Gastrocnemius medialis (tissue), 4 donors: ENCODE results near the gene SH3RF1.

Experiments
- CTCF ChIP-seq, 5 experiments: fragments of 450-650 bp in 3 of 5; fragments of 200-600 bp in 2 of 5; sonication (generic) in 2 of 5; IDR thresholded peaks in 4 of 5; conservative IDR thresholded peaks in 1 of 5; 1 replicate in 4 of 5; 2 replicates in 1 of 5; pipeline ENCODE4 v1.5.1; 2016 to 2019; ENCODE audit warnings: antibody characterized with exemption in 5 of 5, mild to moderate bottlenecking in 3 of 5, moderate library complexity in 3 of 5
- POLR2A ChIP-seq, 2 donors: fragments of 450-650 bp; IDR thresholded peaks; one replicate each; pipeline ENCODE4 v1.6.1; 2017; ENCODE audit warnings: antibody characterized with exemption in 2 of 2, mild to moderate bottlenecking in 2 of 2, moderate library complexity in 2 of 2

- TF ChIP-seq CTCF (IDR thresholded peaks at IDR 0.05 in 4 of 5, conservative IDR thresholded peaks at IDR 0.05 in 1 of 5) (no peak), POLR2A (IDR thresholded peaks at IDR 0.05) (no peak)
These were observed 218.8 kb downstream of the SH3RF1 start for GRCh38 chr4:169051761-169052593.
